ENCODE results near the gene FAM193A.
"Not testable (repeated sequence)": the region's sequence is repeated elsewhere in the genome, so short reads cannot be mapped to it uniquely, and the experiment has no call there.

FAM193A gene

DNA sequence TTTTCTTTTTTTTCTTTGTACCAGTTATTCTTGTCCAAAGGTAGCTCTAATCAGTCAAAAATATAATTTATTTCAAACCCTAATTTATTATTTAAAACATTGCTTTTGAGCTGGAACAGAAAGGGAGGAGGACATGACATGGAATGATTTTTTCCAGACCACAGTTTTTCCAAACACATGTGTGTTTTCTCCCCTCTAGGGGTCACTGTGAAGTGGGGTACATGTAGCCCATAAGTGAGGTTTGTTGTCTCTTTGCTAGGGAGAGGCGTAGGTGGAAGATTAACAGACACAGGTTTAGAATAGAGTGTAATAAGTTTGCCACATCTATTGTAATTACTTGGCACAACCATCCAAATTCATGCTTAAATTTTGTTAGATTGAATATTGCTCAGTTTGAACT lies 136.7 kb downstream of the FAM193A start:
- no peak overlapping the region for H3K4me3 ChIP-seq (ENCODE audit: low read depth, low read length)
- no peak for DNase-seq (ENCODE audit: low read depth)
- TF ChIP-seq, protein P1, sequence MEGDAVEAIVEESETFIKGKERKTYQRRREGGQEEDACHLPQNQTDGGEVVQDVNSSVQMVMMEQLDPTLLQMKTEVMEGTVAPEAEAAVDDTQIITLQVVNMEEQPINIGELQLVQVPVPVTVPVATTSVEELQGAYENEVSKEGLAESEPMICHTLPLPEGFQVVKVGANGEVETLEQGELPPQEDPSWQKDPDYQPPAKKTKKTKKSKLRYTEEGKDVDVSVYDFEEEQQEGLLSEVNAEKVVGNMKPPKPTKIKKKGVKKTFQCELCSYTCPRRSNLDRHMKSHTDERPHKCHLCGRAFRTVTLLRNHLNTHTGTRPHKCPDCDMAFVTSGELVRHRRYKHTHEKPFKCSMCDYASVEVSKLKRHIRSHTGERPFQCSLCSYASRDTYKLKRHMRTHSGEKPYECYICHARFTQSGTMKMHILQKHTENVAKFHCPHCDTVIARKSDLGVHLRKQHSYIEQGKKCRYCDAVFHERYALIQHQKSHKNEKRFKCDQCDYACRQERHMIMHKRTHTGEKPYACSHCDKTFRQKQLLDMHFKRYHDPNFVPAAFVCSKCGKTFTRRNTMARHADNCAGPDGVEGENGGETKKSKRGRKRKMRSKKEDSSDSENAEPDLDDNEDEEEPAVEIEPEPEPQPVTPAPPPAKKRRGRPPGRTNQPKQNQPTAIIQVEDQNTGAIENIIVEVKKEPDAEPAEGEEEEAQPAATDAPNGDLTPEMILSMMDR (IDR thresholded peaks at IDR 0.05; ENCODE audit: control insufficient read depth, extremely low read depth, insufficient read depth) = no peak

DNA sequence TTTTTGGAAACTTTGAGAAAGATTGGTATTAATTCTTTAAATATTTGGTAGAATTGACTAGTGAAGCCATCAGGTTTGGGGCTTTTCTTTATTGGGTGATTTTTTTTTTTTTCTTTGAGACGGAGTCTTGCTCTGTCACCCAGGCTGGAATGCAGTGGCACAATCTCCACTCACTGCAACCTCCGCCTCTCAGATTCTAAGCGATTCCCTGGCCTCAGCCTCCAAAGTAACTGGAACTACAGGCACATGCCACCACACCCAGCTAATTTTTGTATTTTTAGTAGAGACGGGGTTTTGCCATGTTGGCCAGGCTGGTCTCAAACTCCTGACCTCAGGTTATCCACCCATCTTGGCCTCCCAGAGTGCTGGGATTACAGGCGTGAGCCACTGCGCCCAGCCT lies 143.3 kb downstream of the FAM193A start:
- DNase-seq (ENCODE audit: low read depth); H3K4me3 ChIP-seq (ENCODE audit: low read depth, low read length): not testable (repeated sequence)

DNA sequence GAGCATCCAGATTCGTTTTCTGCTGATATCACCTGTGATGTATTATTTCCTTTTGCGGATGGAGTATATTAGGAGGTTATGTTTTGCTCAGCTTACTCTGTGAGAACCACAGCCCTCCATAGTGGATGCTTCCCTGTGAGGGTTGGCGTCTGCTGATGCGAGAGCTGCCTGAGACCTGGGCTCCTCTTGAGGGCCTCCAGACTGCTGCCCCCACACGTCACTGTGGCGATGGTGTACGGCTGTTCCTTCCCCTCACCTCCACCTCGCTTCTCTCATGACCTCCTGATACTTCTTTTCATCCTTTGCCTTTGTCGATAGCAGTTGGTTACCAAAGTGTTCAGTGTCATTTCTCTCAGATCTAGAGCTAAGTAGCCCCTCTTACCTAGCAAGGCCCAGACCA lies 148.0 kb downstream of the FAM193A start:
- DNase-seq (ENCODE audit: low read depth) = no peak
- TF ChIP-seq, protein P1 (IDR thresholded peaks at IDR 0.05; ENCODE audit: control insufficient read depth, extremely low read depth, insufficient read depth) = no peak

DNA sequence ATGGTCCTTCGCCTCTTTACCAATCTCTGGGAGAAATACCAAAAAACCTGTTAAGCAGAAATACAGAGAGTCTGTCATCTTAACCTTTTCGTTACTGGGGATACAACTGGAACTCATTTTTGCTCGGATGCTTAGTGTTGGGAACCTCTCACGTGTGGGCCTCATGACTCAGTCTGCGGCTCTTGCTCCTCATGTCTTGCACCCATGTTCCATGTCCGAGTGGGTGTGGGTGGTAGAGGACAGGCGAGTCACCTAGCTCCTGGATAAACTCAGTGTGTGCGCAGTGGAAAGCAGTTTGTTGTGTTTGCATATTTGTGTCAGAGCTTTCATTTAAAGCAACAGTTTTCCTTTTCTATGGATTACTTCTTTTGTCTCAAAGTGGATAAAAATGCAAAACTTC lies 149.1 kb downstream of the FAM193A start:
- TF ChIP-seq, protein P1 (IDR thresholded peaks at IDR 0.05; ENCODE audit: control insufficient read depth, extremely low read depth, insufficient read depth) = no peak
- no peak overlapping the region for H3K4me3 ChIP-seq (ENCODE audit: low read depth, low read length)
- DNase-seq (ENCODE audit: low read depth) = no peak

More for the DNA sequence above, 148.0 kb downstream of the FAM193A start:
- H3K4me3 ChIP-seq (ENCODE audit: low read depth, low read length) = no peak overlapping the region

DNA sequence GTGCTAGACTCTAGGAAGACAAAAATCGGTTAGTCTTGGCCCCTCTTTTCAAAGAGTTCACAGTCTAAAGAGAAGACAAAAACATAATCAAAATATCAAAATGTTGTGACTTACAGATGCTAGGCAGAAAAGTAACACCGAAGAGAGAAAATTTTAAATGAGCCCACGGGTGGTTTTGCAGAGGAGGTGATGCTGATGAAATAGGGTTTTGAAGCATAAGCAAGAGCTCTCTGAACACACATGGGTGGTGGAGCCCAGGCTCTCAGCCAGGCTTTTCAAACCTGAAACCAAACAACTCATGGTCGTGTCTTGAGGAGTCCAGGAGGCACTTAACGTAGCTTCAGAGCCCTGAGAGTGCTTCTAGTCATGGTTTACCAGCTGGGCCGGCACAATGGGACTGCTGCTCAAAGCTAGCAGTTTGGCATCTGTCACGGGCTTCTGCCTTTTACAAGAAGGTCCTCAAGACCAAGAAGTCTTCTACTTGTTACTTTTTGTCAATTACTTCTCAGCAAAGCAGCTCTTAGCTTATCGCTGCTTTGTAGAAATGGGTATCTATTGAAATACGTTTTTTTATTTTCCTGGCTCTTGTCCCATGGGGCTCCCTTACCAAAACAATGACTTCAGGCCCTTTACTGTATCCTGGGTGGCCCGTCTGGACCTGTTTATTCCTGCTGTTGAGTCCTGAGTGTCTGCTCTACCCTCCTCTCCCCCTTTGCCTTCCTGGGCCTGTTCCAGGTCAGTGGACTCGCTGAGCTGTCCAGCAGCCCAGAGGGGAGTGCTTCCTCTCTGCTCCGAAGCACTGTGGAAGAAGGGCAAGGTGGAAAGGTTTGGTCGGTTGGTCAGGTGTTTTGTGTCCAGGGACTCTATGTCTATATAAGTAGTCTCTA lies 150.2 kb downstream of the FAM193A start:
- H3K4me3 ChIP-seq (ENCODE audit: low read depth, low read length) = no peak overlapping the region

DNA sequence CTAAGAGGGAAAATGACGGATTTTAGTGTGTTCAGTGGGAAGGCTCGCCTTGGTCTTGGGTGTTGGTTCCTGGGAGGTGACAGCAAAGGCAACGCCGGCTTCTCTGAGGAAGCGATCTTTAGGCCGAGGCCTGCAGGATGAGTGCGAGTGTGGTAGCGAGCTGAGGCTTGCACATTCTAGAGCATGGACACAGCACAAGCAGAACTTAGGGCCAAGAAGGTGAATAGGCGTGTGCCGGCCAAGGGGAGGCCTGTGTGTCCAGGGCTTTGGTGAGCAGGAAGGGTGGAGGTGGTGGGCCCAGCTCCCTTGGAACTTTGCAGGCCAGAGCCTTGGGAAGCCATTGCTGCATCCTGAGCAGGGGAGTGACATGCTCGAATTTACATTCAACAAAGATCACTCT lies 151.8 kb downstream of the FAM193A start:
- TF ChIP-seq, protein P1 (IDR thresholded peaks at IDR 0.05; ENCODE audit: control insufficient read depth, extremely low read depth, insufficient read depth) = no peak
- H3K4me3 ChIP-seq (ENCODE audit: low read depth, low read length) = no peak overlapping the region
- DNase-seq (ENCODE audit: low read depth) = no peak

More for the DNA sequence above, 150.2 kb downstream of the FAM193A start:
- TF ChIP-seq, protein P1 (IDR thresholded peaks at IDR 0.05; ENCODE audit: control insufficient read depth, extremely low read depth, insufficient read depth) = no peak
- DNase-seq (ENCODE audit: low read depth) = no peak

DNA sequence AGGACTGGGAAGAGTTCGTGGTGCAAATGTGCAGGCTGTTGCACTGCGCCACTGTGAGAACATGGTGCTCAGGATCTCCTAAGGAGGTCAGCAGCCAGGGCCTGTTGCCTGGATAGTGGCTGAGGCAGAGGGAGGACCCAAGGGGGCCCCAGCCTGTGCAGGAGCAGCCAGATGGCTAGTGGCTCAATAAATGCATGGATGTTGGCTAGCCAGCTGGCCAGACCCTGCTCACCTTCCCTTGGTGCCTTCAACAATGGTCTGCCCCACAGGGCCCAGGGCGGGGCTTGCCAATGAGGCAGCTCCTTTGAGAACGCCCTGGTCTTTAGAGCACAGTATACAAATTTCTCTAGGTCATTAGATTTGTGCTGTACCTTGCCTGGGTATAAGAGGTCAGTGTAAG lies 152.2 kb downstream of the FAM193A start:
- H3K4me3 ChIP-seq (ENCODE audit: low read depth, low read length) = no peak overlapping the region
- TF ChIP-seq, protein P1 (IDR thresholded peaks at IDR 0.05; ENCODE audit: control insufficient read depth, extremely low read depth, insufficient read depth) = no peak
- DNase-seq (ENCODE audit: low read depth) = no peak

Measured in LNCaP clone FGC (cell line).